Posterior vena cava (tissue), 2 donors: ENCODE data around the gene GEMIN5. TPM values are rescaled to one million over a fixed set of nuclear protein-coding genes. Genes with fewer than 3 reads are reported as not detected.

Source experiments
- DNase-seq: peaks from one replicate; pipeline ENCODE4 v3.0.0-alpha.2; 2020; ENCODE audit warnings: low spot score
- intact Hi-C, 2 donors: fragments of 100-400 bp; cut with DNase I; formaldehyde crosslinking; loops; one replicate each; pipeline versions ENCODE4 v1.14.1 to v1.14.2; 2022 to 2023
- total RNA-seq, 2 donors: library from RNA; stranded (reverse); fragmentation: NEBNext Ultra II Directional; extraction: Animal tissue kit (Norgen Biotek cat#: 25700); gene quantifications; one replicate each; pipeline ENCODE4 v1.2.1, GENCODE V29; 2021
- donor health status: DM: yes; HTN: yes; CAD: no.
- donor health status: DM: yes; HTN: yes; CAD: no.

Gene GEMIN5
- total RNA-seq, 2 donors from 2014 or later: 13.4 to 14.2 TPM

DNA sequence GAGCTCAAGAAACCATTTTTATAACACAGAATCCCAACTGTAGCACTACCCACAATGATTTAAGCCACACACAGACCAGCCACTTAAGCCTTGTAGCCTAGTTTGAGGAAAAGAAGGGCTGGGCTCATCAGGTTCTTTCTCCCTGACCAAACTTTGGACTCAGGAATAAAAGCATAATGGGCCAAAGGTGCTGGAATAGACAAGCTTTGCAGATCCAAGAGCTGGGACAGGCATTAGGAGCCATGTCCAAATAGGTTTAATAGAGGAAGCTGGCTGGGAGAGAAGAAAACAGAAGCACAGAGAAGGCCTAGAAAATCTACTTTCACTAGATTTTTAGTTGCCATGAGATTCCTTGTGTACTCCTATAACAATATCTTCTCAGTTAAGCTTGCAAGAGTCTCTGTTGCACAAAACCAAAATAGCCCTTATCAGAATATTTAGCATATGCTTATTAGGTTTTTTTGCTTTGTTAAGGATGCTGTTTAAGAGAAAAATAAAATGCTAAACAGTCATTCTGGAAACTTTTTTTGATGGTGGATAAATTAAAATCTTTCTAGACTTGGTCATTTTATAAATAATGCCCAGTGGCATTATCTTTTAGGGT, 41.3 kb downstream of the GEMIN5 start:
- intact Hi-C loops: no loop called here
- DNase-seq: no peak

DNA sequence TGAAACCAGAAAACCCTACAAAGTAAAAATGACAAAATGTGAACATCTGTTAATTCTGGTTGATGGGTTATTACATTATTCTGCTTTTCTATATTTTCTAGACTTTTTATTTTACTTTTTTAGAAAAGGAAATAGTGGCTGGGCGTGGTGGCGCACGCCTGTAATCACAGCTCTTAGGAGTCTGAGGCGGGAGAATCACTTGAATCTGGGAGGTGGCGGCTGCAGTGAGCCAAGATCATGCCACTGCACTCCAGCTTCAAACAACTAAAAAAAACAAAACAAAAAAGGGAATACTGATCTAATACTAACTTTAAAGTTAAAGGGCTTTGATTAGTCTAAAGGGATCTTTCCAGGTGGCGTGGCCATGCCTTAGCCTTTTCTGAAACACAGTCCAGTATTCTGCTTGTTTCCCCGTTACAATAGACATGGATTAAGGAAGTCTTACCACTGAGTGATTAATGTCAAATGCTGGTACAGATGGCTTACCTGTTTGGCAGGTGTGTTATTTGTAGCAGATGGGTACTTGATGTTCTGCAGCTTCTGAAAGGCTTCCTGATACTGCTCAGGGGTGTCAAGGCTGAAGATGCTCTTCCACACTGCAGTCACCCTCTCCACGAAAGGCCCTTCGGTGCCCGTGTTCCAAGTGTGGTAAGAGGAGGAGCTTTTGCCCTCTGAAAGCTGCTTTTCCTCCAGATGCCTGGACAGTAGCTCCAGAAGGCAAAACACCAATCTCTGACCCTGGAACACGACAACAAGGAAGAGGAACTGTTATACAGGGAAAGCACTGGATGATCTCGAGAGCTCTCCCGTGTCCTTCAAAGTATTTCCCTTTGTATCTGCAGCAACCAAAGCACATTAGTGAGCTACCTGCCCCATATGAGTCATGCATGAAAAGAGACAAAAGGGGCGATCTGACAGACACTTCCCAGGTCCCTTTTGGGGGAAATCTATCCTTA, 42.1 kb downstream of the GEMIN5 start:
- intact Hi-C loops: no loop called here

DNA sequence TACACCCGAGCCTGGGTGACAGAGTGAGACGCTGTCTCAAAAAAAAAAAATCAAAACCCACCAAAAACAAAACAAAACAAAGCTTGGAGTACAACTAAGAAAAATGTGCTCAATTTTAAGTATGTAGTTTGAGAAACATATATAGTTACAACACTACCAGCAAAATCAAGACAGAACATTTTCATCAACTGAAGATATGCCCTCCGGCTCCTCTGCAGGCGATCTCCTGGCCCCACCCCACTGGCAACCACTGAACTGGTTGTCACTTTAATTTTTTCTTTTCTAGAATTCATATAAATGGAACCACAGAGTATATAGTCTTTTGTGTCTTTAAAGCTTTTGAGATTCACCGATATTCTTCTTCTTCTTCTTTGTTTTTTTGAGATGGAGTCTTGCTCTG, 44.6 kb downstream of the GEMIN5 start:
- intact Hi-C loops: no loop called here
- no peak for DNase-seq

More for the DNA sequence above, 42.1 kb downstream of the GEMIN5 start:
- no peak for DNase-seq

DNA sequence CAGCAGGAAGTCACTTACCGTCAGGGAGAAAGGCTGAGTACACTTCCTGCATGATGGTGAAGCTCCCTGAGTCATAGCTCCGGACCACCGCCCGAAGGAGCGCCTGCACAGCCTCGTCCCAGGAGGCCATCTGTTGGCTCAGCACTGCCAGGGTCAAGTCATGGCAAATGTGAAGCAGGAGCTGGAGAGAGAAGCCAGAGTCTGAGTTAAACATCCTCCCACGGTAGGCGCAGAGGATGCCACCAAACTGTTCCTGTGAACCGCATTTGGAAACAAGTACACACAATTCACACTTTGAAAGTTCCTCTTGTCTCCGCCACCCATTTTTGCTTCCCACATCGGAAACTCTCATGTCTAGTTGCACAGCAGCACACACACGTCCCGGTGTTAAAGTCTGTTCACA, 45.6 kb downstream of the GEMIN5 start:
- DNase-seq: no peak
- intact Hi-C loops: no loop called here

DNA sequence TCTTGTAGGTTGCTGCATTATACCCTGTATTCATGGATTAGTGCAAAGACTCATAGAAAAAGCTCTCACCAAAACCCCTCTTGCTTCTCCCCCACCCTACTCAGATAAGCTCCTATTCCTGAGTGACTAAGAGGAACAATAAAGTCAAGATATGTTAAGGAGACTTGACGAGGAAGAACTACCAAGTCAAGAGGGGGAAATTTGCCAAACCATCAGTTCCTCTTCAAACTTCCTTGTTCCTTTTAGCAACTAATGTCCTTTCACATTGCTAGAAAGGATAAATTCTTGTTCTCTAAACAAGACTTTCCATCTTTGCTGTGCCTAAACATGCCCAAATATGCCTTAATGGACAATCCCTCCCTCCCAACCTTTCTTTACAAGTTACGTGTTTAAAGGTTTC, 52.6 kb downstream of the GEMIN5 start:
- intact Hi-C loops: no loop called here
- DNase-seq: no peak

DNA sequence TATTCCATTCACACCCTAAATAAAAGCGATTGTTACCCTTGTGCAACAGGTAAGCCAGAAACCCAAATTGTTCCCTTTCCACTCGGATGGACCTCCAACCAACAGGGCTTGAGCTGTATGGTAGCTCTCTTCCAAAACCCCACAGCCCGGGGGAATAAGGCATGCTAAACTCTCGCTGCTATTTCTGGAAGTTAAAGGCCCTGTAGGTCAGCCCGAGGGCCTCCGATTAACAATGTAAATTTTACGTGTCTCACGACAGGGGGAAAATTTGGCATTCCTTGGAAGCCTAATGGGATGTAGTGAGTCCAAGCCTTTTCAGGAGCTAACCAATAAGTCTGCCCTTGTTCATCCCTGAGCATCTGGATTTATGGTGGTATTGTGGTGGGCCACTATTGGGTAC, 53.6 kb downstream of the GEMIN5 start:
- intact Hi-C loops: no loop called here

DNA sequence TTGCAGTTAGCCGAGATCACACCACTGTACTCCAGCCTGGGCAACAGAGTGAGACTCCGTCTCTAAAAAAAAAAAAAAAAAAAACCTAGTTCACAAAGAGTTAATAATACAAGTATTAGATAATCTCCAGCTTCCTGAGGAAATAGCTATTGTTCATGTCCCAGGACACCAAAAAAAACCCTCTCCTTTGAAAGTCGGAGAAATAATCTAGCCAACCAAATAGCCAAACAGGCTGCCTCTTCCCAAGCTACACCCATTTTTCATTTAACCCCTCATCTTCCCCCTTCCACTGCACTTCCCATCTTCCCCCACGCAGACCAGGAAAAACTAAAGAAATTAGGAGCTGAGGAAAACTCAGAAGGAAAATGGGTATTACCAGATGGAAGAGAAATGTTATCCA, 56.0 kb downstream of the GEMIN5 start:
- no peak for DNase-seq
- intact Hi-C loops: no loop called here

More for the DNA sequence above, 53.6 kb downstream of the GEMIN5 start:
- no peak for DNase-seq

DNA sequence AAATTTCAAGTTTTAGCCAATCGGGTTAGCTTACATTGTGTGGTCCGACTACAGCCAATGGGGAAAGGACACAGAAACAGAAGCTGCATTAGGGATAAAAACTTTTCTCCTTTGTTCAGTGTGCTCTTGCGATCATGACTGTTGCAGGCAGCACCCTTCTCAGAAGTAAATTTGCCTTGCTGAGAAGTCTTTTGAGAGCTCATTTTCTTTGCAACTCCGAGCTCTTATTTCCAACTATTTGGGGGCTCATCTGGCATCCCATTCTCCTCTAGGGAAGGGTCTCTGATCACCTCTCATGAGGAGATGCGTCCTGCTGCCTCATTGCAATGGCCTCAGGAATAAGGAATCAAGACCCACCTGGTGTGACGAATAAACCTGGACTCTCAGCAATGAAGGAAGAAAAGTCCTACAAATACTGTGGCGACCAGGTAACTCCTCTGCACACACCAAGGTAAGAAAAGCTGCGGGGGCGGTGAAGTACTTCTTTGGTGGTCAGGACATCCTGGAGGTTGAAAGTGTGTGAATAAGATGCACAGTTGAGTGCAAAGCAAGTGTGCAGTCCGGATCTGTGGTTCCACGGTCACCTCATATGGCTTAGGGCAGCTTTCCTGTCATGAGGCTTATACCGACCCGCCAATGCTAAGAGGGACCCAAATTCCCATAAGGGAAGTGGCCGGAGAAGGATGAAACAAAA, 59.2 kb downstream of the GEMIN5 start:
- intact Hi-C loops: no loop called here
- DNase-seq: no peak

DNA sequence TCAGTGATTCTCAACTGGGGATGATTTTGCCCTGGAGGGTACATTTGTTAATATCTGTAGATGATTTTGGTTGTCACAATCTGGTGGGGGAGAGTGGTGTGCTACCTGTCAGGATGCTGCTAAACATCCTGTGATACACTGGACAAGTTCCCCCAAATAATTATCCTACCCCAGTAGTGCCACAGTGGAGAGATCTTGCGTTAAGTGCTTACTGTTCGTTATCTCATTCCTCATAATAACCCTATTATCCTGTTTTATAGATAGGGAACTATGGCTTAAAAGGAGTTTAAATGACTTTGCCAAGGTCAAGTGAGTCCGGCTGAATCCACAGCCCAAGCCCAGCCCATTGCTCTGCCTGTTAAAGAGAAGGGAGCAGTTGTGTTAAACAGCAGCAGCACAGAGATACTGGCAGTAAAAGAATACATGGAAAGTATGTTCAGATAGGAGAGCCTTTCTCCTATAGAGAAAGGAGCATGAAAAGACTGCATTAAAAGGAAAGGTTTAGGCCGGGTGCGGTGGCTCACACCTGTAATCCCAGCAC, 64.2 kb downstream of the GEMIN5 start:
- intact Hi-C loops: no loop called here
- DNase-seq: no peak

DNA sequence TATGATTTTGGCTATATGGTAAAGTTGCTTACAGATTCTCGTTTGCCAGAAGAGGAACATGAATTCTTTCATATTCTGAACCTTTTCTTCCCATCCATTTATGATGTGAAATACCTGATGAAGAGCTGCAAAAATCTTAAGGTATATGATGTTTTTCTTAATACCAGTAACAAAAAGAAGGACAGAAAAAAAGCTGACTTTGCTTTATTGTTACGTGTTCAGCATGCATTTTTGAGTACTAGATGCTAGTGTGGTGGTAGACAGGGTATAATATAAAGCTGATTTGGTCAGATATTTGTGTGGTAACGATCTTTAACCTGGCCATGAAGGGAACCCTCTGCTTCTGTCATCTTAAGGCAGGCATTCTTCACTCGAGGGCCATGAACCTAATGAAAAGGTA, 66.3 kb downstream of the GEMIN5 start:
- intact Hi-C loops: no loop called here
- DNase-seq: no peak

DNA sequence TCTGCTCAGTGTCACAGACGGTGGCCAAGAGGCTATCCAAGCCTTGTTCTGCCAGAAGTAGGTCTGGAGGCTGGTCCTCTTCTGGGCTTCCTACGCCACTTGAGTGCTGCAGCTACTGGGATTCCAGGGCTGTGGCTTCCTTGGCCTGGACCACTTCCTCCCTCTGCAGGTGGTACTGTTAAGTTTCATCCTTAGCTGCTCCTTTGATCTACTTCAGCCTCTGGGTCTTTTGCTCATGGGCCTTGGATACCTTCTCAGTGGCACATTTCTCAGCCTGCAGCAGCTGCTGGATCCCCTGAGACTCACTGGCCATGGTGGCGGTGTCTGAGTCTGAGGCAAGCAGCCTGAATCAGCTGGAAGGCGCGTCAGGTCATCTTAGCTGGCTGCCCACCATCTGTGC, 69.3 kb downstream of the GEMIN5 start:
- intact Hi-C loops: no loop called here

DNA sequence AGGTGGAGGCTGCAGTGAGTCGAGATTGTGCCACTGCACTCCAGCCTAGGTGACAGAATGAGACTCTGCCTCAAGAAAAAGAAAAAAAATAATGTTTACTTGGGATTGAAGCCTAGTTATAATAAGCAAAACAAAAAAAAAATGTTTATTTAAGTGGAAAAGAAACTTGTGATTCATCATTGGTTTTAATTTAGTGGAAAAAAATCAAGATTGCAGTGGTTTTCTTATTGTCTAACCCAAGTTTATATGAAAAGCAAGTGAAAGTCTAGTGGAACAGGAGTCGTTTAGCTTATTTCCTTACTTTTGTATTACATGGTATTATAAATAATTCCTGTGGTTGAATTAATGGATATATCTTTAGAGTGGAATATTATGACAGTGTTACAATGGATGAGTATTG, 71.2 kb downstream of the GEMIN5 start:
- no peak for DNase-seq
- intact Hi-C loops: no loop called here

More for the DNA sequence above, 69.3 kb downstream of the GEMIN5 start:
- DNase-seq: no peak

DNA sequence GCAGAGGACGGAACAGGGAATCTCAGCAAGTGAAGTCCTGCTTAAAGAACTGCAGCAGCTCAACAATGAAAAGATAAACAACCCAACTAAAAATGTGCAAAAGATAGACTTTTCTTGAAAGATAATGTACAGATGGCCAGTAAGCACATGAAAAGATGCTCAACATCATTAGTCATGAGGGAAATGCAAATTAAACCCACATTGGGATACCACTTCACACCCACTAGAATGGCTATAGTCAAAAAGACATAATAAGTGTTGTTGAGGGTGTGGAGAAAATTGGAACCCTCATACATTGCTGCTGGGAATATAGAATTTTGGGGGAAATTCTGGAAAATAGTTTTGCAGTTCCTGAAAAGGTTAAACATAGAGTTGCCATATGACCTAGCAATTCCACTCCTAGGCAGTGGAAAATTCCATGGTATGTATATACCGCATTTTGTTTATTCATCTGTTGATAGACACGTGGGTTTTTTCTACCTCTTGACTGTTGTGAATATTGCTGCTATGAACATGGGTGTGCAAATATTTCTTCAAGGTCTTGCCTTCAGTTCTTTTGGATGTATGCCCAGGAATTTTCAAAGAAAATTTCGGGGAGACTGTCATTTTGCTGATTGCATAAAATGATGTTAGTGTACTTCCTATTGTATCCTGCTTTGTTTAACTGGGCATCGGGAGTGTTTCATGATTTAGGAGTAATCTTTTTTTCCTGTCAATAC, 72.4 kb downstream of the GEMIN5 start:
- intact Hi-C loops: no loop called here
- DNase-seq: no peak

DNA sequence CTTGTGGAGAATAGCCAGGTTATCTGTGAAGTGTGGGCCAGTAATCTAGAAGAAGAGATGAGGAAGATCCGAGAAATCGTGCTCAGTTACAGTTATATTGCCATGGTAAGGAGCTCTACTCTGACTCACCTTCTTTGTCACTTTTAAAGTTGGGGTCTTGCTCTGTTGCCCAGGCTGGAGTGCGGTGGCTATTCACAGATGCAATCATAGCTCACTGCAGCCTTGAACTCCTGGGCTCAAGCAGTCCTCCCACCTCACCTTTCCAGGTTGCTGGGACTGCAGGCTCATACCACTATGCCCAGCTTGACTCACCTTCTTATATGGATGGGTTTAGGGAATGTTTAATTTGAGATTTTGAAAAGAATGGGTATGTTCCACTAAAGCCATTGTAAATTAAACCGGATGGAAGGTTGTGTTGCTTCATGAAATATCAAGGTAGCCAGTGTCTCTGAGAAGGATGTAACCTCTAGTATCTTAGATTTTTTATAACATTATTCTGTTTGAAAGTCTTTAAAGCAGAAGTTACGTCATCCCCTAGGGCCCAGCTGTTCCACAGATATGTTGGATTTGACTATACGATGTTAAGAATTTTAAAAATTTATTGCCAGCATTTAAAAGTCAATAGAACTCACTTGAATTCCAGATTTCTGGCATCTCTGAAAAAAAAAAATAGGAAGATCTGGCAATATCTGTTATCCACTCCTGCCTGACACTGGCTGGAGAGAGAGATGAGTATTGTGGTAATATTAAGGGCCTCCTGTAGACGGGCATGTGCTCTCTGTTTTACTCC, 74.5 kb downstream of the GEMIN5 start:
- no peak for DNase-seq
- intact Hi-C loops: no loop called here

DNA sequence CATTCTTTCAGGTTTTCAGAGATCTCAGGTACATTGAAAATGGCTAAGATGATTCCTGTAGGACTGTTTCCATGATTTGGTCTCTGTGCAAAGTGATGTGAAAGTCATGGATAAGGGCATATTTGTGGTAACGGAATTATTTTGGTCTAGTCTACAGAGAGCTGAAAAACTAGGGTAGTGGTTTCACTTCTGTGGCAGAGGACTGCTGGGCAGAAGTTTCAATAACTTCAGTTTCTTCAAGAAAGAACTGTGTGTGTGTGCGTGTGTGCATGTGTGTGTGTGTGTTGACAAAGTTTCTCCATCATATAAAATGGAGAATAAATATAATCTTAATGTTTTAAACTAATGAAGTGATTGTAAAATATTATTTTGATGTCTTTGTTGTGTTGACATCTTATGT, 75.2 kb downstream of the GEMIN5 start:
- no peak for DNase-seq
- intact Hi-C loops: no loop called here

DNA sequence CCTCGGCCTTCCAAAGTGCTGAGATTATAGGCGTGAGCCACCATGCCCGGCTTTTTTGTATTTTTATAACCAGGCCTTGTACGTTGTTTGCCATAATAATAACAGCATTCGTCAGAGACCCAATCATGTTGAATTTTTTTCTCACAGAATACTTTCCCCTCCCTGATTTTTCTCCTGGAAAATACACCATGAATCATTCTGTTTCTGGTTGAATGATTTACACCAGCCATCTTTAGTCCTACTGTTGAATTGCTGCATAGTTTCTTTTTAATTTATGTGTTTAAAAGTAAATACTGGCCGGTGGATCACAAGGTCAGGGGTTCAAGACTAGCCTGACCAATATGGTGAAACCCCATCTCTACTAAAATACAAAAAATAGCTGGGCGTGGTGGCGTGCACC, 76.1 kb downstream of the GEMIN5 start:
- intact Hi-C loops: no loop called here
- no peak for DNase-seq

DNA sequence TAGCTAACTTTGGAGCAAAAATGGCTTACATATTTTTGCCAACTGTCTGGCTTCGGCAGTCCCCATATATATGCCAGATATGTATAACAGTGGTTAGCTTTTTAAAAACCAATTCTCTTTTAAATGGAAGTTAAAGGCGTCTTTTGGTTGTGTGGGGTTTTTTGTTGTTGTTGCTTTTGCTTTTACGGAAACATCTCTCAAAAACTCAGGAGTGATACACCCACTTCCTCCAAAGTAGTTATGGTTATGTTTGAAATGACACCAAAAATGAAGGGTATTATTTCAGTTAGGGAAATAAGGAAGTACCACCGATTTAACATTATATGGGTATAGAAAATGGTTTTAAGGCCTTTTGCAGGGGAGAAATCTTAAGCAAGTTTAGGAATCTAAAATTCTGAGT, 77.2 kb downstream of the GEMIN5 start:
- intact Hi-C loops: no loop called here
- no peak for DNase-seq

DNA sequence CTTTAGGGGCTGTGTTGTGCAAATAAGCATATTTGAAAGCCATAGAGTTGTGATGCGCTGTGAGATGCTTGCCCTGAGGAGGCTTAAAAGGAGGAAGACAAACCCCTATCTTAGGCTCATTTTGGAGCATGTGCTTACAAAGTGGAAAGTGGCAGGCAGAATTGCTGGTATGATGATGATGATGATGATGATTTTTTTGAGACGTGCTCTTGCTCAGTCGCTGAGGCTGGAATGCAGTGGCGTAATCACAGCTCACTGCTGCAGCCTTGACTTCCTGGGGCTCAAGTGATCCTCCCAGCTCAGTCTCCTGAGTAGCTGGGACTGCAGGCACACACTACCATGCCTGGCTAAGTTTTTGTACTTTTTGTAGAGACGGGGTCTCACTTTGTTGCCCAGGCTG, 77.9 kb downstream of the GEMIN5 start:
- intact Hi-C loops: no loop called here
- DNase-seq: no peak
